Neural cell (in vitro differentiated cells): Measurements from ENCODE around the gene ACBD6.

ENCODE experiments used
- CTCF ChIP-seq: fragments of 450-650 bp; IDR thresholded peaks from 2 replicates; pipeline ENCODE4 v1.5.1; 2014; ENCODE audit warnings: antibody characterized with exemption, mild to moderate bottlenecking, moderate library complexity; ENCODE audit not compliant: poor library complexity, severe bottlenecking
- EP300 ChIP-seq: fragments of 450-650 bp; conservative IDR thresholded peaks from 2 replicates; pipeline ENCODE4 v1.6.1; 2014; ENCODE audit warnings: antibody characterized with exemption, mild to moderate bottlenecking, moderate library complexity; ENCODE audit not compliant: poor library complexity, severe bottlenecking
- EZH2 ChIP-seq: fragments of 200-600, 300-800 bp; shearing (Covaris generic), sonication (generic); IDR thresholded peaks from 2 replicates; pipeline ENCODE4 v1.6.1; 2014; ENCODE audit warnings: antibody characterized with exemption, low read length, borderline replicate concordance, mild to moderate bottlenecking; ENCODE audit not compliant: insufficient read depth, poor library complexity, severe bottlenecking
- MXI1 ChIP-seq: fragments of 450-650 bp; conservative IDR thresholded peaks from 2 replicates; pipeline ENCODE4 v1.6.1; 2014; ENCODE audit warnings: antibody characterized with exemption, mild to moderate bottlenecking; ENCODE audit not compliant: poor library complexity, severe bottlenecking
- POLR2AphosphoS5 ChIP-seq: IDR thresholded peaks from 2 replicates; pipeline ENCODE4 v1.6.1; 2012
- RAD21 ChIP-seq: fragments of 450-650 bp; conservative IDR thresholded peaks from 2 replicates; pipeline ENCODE4 v1.6.1; 2014; ENCODE audit warnings: antibody characterized with exemption, mild to moderate bottlenecking, moderate library complexity
- REST ChIP-seq: IDR thresholded peaks from 2 replicates; pipeline ENCODE4 v1.6.1; 2012; ENCODE audit warnings: borderline replicate concordance
- SMC3 ChIP-seq: fragments of 450-650 bp; conservative IDR thresholded peaks from 2 replicates; pipeline ENCODE4 v1.6.1; 2014; ENCODE audit warnings: antibody characterized with exemption, mild to moderate bottlenecking, moderate library complexity; ENCODE audit not compliant: poor library complexity
- TAF1 ChIP-seq: IDR thresholded peaks from 2 replicates; pipeline ENCODE4 v1.6.1; 2012; ENCODE audit warnings: low read depth

GRCh38 chr1:180309338-180309737 is 193.0 kb downstream of the ACBD6 start:
- TF ChIP-seq CTCF (no peak), EP300 (no peak), POLR2AphosphoS5 (no peak), EZH2 (no peak), REST (no peak), RAD21 (no peak), SMC3 (no peak), TAF1 (no peak), MXI1 (no peak)
